ENCODE measurements around the gene EHD1. TPM values are rescaled to one million over a fixed set of nuclear protein-coding genes. Genes with fewer than 3 reads are reported as not detected.

Gene EHD1
- total RNA-seq, 4 donors from 2014 or later, result 37.2 to 108 (median 46.4) TPM

- TF ChIP-seq, protein P1, sequence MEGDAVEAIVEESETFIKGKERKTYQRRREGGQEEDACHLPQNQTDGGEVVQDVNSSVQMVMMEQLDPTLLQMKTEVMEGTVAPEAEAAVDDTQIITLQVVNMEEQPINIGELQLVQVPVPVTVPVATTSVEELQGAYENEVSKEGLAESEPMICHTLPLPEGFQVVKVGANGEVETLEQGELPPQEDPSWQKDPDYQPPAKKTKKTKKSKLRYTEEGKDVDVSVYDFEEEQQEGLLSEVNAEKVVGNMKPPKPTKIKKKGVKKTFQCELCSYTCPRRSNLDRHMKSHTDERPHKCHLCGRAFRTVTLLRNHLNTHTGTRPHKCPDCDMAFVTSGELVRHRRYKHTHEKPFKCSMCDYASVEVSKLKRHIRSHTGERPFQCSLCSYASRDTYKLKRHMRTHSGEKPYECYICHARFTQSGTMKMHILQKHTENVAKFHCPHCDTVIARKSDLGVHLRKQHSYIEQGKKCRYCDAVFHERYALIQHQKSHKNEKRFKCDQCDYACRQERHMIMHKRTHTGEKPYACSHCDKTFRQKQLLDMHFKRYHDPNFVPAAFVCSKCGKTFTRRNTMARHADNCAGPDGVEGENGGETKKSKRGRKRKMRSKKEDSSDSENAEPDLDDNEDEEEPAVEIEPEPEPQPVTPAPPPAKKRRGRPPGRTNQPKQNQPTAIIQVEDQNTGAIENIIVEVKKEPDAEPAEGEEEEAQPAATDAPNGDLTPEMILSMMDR (IDR thresholded peaks at IDR 0.05; ENCODE audit: low read depth), result no peak
Observed at GRCh38 chr11:64846998-64847666, 31.3 kb downstream of the EHD1 start.

GRCh38 chr11:64845129-64845775, 33.2 kb downstream of the EHD1 start:
- TF ChIP-seq, protein P1 (IDR thresholded peaks at IDR 0.05; ENCODE audit: low read depth), result no peak

- TF ChIP-seq, protein P1 (IDR thresholded peaks at IDR 0.05; ENCODE audit: low read depth), result no peak
Observed at GRCh38 chr11:64844330-64845128, 33.9 kb downstream of the EHD1 start, which contains the start of gene CDC42BPG. Gene CDC42BPG (minus strand): TSS chr11:64844653. CDS start chr11:64844569, 84 bp downstream.

GRCh38 chr11:64843686-64844329, 34.6 kb downstream of the EHD1 start:
- TF ChIP-seq, protein P1 (IDR thresholded peaks at IDR 0.05; ENCODE audit: low read depth), result no peak

DNA sequence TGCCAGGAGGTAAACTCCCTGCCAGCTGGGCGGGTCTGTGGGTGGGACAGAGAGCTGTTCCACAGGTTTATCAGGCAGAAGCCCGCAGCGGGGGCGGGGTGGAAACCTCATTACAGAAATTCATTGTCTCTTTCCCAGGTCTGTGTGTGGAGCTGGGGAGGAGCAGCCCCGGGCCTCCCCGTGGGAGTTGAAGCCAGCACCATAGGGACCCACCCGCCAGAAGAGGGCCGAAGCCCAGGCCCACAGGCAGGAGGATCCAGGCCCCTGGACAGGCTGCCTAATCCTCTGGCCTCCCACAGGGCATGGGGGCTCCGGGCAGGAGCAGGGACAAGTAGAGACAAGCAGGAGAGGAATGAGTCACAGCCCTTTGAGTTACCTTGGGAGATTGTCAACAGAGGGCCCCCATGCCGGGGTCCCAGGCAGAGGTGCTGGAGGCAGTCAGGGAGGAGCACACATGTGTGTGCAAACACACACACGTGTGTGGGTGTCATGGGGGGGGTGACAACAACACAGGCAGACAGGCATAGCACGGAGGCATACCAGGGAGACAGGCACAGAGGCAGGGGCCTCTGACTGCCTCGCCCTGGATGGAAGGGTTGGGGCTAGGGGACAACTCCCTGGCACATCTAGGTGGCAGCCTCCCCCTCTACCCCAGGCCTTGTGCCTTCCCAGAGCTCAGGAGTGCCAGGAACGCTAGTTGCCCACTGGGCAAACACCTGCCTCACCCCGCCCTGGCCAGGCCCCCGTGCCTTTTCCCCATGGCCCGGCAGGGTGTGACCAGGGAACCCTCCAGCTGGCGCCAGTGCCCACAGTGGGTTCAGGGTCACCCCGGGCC, 35.4 kb downstream of the EHD1 start:
- TF ChIP-seq, protein P1 (IDR thresholded peaks at IDR 0.05; ENCODE audit: low read depth), result no peak

- TF ChIP-seq, protein P1 (IDR thresholded peaks at IDR 0.05; ENCODE audit: low read depth), result no peak
Observed at GRCh38 chr11:64842366-64842759, 36.1 kb downstream of the EHD1 start.
